WERI-Rb-1 (cell line): ENCODE measurements around the gene TPGS1.

ENCODE experiments used
- DNase-seq: peaks from one replicate; pipeline ENCODE4 v3.0.0-alpha.2; 2020
- H3K27ac ChIP-seq: fragments of 250-450 bp; sonication (Bioruptor Pico); 2 replicates; pipeline ENCODE4 v1.5.1; 2020; ENCODE audit warnings: mild to moderate bottlenecking, moderate library complexity
- H3K27me3 ChIP-seq: fragments of 250-450 bp; sonication (Bioruptor Pico); 2 replicates; pipeline ENCODE4 v1.5.1; 2021; ENCODE audit warnings: mild to moderate bottlenecking, low read depth, moderate library complexity; ENCODE audit not compliant: insufficient read depth, severe bottlenecking
- H3K36me3 ChIP-seq: fragments of 250-450 bp; sonication (Bioruptor Pico); 2 replicates; pipeline ENCODE4 v1.5.1; 2020; ENCODE audit warnings: mild to moderate bottlenecking, moderate library complexity
- H3K4me3 ChIP-seq: 2 replicates; pipeline ENCODE4 v1.5.1; 2011; ENCODE audit warnings: low read depth, mild to moderate bottlenecking, control low read depth, low read length
- H3K9me3 ChIP-seq: fragments of 250-450 bp; sonication (Bioruptor Pico); 2 replicates; pipeline ENCODE4 v1.5.1; 2021; ENCODE audit warnings: mild to moderate bottlenecking, moderate library complexity; ENCODE audit not compliant: severe bottlenecking
- CTCF ChIP-seq: IDR thresholded peaks from 2 replicates; pipeline ENCODE4 v1.5.1; 2011; ENCODE audit warnings: low read depth, mild to moderate bottlenecking, control low read depth, inconsistent platforms, low read length

The TPGS1 gene

DNA sequence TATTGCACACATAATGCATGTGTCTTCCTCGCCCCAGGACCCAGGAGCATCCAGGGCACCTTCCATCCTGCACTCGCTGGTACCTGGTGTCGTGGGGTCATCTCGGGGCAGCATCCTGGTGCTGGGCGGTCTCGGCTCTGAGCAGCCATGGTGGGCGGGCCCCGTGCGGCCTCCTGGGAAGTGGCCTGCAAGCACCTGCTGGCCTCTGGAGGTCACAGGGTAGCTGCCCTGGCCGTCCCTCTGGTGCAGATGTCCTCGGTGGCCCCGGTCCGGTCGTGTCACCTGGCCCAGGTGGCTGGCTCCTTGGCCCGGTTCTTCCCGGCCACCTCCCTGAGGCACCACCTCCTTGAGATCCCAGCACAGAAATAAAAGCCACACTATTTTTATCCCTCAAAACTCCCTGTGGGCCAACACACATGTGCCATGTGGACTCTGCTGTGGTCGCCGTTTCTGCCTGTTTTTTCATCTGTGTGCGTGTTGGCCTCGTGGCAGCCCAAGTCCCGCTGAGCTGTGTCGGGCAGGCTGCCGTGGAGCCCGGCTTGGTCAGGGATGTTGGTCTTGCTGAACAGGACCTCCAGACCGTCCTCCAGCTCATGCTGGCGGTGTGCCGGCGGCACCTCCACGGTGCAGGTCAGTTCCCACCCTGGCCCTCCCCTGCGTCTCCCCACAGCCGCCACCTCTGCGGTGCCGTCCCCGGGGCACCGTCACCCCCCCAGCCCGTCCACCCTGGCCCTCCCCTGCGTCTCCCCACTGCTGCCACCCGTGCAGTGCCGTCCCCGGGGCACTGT, 31.5 kb downstream of the TPGS1 start:
- Histone ChIP-seq H3K4me3 (no peak overlapping the region), H3K27ac (no peak overlapping the region), H3K27me3 (no peaks in the 10 kb centered on the region), H3K36me3 (peaks cover 66% of the 10 kb centered on the region), H3K9me3 (no peaks in the 10 kb centered on the region)
- no peak for TF ChIP-seq CTCF
- no peak for DNase-seq

- DNase-seq: no peak
- Histone ChIP-seq H3K4me3 (no peak overlapping the region), H3K27me3 (no peaks in the 10 kb centered on the region), H3K27ac (no peak overlapping the region), H3K36me3 (peaks cover 64% of the 10 kb centered on the region), H3K9me3 (no peaks in the 10 kb centered on the region)
- TF ChIP-seq CTCF: no peak
Measured at GRCh38 chr19:539429-540030, 32.2 kb downstream of the TPGS1 start.

GRCh38 chr19:540867-541637, 33.8 kb downstream of the TPGS1 start:
- peaks cover 54% of the 10 kb centered on the region for H3K36me3 ChIP-seq
- no peak for DNase-seq

DNA sequence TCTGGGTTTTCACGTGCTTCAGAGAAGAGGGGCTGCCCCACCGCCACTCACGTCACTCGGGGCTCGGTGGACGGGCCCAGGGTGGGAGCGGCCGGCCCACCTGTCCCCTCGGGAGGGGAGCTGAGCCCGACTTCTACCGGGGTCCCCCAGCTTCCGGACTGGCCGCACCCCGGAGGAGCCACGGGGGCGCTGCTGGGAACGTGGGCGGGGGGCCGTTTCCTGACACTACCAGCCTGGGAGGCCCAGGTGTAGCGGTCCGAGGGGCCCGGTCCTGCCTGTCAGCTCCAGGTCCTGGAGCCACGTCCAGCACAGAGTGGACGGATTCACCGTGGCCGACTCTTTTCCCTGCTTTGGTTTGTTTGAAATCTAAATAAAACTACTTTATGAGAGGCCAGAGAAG, 34.4 kb downstream of the TPGS1 start:
- Histone ChIP-seq H3K9me3 (no peaks in the 10 kb centered on the region), H3K4me3 (no peak overlapping the region), H3K36me3 (peaks cover 47% of the 10 kb centered on the region), H3K27ac (no peak overlapping the region), H3K27me3 (no peaks in the 10 kb centered on the region)
- no peak for DNase-seq
- no peak for TF ChIP-seq CTCF

More at GRCh38 chr19:540867-541637, 33.8 kb downstream of the TPGS1 start:
- no peak overlapping the region for H3K4me3 ChIP-seq
- no peak overlapping the region for H3K27ac ChIP-seq
- no peaks in the 10 kb centered on the region for H3K27me3 ChIP-seq
- TF ChIP-seq CTCF: no peak
- H3K9me3 ChIP-seq: no peaks in the 10 kb centered on the region

DNA sequence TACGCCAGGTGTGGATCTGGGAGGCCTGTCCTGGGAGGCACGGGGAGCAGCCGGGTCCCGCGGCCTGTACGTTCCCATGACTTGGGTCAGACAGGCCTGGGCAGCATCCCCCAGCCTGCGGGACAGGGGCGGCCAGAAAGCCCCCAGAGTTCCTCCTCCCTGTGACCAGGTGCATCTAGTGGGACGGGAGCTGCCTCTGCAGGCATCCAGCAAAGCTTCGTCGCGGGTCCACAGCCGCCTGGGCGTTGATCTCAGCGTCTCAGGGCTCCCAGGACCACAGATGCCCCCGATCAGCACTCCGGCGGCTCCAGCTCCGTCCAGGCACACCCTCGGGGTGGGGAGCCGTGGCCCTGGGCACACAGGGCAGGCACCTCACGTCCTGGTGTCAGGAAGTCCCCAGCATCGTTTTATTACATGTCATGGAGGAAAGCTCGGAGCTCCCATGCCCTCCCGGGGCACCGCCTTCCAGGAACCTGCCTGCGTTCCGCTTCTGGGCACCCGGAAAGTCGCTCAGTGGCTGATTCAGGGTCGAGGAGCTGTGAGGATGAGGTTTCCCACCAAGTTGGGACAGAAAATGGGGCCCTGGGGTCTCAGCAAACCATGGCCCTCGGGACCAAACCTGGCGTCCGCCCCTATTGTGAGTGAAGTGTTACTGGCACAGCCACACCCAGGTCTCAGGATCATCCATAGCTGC, 35.0 kb downstream of the TPGS1 start:
- no peak overlapping the region for H3K27ac ChIP-seq
- H3K4me3 ChIP-seq: no peak overlapping the region
- H3K36me3 ChIP-seq: peaks cover 42% of the 10 kb centered on the region
- no peak for DNase-seq
- H3K9me3 ChIP-seq: no peaks in the 10 kb centered on the region
- H3K27me3 ChIP-seq: no peaks in the 10 kb centered on the region
- no peak for TF ChIP-seq CTCF
